ENCODE results near the gene NUP205.

DNA sequence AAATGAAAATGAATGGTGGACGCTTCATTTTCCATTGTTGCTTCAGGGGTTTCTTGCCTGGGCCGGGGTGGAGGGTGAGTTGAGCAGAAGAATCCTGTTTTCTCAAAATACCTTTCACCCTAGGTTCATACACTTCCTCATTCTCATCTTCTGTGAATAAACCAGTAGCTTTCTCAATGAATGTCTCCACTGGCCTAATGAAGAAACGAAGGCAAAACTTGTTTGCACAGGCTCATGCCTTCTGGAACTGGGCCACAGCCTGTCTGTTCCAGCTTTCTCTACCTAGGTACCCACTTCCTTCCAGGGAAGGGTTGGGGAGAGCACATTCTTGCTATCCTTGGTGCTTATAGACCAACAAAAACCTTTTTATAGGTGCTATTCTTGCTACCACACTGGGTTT, 125.9 kb downstream of the NUP205 start:
- TF ChIP-seq POLR2A (IDR thresholded peaks at IDR 0.05; ENCODE audit: low read length): no peak
- TF ChIP-seq GATA1 (IDR thresholded peaks at IDR 0.05; ENCODE audit: low read depth, low read length): no peak

All from erythroblast (primary cell).